Measurements from ENCODE around the gene WBP2NL.

DNA sequence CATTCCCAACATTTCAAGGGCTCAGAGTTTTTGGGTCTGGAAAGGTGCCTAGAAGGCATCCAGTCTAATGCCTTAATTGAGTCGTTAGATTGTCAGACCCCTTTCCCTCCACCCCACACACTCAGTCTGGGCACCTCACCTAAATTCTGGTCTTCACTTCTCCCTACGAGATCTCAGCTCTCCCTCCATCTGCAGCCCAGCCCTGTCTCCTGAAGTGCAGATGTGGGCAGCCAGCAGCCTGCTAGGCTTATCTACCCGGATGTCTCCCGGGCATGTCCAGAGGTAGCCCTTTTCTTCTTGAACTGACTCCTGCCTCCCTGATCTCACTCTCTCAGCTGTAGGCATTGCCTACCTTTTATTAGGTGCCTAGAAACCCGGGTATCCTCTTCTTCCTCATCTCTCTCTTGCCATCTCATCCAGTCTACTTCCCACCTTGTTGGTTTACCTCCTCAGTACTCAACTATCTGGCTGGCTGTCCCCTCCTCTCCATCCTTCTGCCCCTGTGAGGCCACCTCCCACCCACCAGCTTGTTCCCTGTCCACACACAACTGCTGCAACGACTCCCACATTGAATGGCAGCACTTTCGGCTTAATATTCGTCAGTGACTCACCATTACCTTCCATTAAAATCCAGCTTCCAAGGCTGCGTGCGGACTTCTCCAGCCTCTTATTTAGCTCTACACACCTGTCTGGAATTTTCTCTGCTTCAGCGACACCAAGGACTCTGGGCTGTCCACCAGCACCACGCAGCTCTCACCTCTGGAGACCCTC, 23.1 kb upstream of the WBP2NL start:
- no peak for TF ChIP-seq POLR2AphosphoS5 (IDR thresholded peaks at IDR 0.05; ENCODE audit: low read depth, low read length)
- TF ChIP-seq REST (IDR thresholded peaks at IDR 0.05; ENCODE audit: insufficient read depth in 1 of 2, low read depth in 2 of 2, low read length in 2 of 2), result no peak
- no peak for TF ChIP-seq SIN3A (IDR thresholded peaks at IDR 0.05; ENCODE audit: borderline replicate concordance, insufficient read depth, low read length)
- no peak for TF ChIP-seq TAF1 (IDR thresholded peaks at IDR 0.05; ENCODE audit: borderline replicate concordance, insufficient read depth, low read length)

Measured in PFSK-1 (cell line).